ENCODE data around the gene STARD5.

DNA sequence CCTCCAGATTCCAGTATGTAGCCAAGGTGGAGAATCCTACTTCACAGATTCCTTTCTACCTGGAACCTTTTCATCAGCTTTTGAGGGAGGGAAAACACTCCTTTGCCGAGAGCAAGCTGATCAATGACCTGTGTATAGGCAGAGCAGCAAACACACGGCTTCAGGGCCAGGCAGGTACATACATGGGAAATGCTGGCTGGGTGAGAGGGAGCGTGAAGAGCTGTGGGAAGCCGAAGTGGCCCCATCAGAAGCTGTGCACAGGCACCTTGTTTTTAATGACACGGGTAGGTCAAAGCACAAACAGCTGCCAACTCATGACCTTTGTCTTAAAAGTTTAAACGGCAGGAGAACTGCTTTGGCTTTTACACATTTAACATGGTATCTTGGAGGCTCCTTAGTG, 25.3 kb downstream of the STARD5 start:
- TF ChIP-seq EZH2 (IDR thresholded peaks at IDR 0.05; ENCODE audit: borderline replicate concordance, low read depth, low read length, severe bottlenecking): no peak
- TF ChIP-seq, protein P1, sequence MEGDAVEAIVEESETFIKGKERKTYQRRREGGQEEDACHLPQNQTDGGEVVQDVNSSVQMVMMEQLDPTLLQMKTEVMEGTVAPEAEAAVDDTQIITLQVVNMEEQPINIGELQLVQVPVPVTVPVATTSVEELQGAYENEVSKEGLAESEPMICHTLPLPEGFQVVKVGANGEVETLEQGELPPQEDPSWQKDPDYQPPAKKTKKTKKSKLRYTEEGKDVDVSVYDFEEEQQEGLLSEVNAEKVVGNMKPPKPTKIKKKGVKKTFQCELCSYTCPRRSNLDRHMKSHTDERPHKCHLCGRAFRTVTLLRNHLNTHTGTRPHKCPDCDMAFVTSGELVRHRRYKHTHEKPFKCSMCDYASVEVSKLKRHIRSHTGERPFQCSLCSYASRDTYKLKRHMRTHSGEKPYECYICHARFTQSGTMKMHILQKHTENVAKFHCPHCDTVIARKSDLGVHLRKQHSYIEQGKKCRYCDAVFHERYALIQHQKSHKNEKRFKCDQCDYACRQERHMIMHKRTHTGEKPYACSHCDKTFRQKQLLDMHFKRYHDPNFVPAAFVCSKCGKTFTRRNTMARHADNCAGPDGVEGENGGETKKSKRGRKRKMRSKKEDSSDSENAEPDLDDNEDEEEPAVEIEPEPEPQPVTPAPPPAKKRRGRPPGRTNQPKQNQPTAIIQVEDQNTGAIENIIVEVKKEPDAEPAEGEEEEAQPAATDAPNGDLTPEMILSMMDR (IDR thresholded peaks at IDR 0.05; ENCODE audit: borderline replicate concordance, extremely low read depth, low read length, poor library complexity, severe bottlenecking): no peak

All from DND-41 (cell line).